Activated CD8-positive, alpha-beta memory T cell treated with anti-CD3 and anti-CD28 coated beads, Interleukin-2, amount 50 U/mL, for 1 hour (primary cell): ENCODE measurements around the gene GALNT12.

Experiments used
- DNase-seq: peaks from one replicate; pipeline ENCODE4 v3.0.0-alpha.2; 2020; ENCODE audit errors: extremely low read depth

The GALNT12 gene

DNA sequence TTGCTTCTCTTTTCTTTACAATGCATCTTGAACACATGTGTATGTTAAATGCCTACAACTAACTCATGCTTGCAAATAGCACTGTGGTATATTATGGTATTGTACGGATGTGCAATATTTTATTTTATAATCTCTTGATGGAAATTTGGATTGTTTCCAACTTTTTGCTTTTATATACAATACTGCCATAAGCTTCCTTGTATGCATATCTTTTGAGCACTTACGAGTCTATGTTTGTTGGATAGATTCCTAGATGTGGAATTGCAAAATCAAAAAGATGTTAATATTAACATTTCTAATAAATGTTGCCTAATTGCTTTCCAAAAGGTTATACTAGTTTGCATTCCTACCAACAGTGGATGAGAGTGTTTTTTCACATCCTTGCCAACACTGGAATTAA is 3.4 kb upstream of the GALNT12 start:
- no peak for DNase-seq

DNA sequence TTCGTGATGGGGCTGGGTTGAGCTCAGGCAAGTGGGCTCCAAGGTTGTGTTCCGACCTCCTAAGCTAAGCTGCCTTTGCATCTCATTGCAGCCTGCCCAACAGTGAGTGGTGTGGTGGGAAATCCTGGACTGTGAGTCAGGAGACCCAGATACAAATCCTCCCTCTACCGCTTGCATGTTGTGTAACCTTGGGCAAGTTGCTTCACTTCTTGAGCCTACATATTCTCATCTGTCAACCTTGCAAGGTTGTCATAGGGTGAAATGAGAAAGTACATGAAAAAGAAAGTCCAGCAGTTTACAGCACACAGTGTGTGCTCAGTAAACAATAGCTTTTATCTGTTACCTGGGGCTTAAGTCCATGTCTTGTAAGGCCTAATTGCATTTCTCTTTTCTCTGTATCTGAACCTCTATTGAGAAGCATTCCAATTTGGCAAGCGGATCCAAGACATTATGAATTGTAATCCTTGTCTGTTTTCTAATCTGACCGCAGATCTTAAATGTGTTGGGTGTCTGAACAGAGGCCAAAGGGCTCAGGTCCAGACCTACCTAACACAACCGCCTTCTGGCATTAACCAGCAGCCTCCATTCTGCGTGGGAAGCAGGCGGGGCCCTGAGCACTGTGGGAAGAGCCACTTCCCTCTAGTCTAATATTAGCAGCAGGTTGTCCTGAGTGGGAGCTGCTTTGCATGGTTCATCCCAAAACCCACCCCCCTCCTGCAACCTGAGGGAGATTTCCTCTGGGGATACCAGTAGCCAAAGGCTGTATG is 1.8 kb upstream of the GALNT12 start:
- no peak for DNase-seq

DNA sequence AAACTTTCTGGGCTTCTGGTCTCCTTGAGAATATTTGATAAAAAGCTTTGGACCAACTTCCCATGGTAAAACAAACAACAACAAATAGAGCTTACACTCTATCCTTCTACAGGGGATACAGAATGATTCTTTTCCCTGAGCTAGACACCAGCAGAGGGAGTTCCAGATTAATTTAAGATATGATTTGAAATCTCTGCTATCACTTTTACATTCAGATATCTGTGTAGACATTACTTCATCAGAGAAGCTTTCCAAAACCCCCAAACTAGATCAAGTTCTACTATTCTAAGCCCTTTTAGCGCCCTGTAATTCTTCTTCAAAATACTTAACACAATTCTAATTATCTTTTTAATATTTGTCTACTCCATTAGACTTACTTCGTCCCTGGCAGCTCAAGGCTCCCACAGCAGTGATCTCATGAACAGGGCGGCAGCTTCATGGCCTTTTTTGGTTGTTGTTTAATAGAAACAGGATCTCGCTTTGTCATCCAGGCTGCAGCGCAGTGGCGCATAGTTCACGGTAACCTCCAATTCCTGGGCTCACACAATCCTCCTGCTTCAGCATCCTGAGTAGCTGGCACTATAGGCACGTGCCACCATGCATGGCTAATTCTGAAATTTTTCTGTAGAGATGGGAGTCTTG is 955 bp upstream of the GALNT12 start:
- DNase-seq = no peak

DNA sequence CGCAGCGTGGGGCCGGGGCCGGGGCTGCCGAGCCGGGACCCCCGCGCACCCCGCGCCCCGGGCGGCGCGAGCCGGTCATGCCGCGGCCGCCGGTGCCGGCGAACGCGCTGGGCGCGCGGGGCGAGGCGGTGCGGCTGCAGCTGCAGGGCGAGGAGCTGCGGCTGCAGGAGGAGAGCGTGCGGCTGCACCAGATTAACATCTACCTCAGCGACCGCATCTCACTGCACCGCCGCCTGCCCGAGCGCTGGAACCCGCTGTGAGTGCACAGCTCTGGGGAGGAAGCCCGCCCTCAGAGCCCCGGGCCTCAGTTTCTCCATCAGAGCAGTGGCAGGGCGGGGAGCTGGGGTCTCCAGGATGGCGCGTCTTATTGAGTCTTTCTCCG is 335 bp downstream of the GALNT12 start:
- no peak for DNase-seq

DNA sequence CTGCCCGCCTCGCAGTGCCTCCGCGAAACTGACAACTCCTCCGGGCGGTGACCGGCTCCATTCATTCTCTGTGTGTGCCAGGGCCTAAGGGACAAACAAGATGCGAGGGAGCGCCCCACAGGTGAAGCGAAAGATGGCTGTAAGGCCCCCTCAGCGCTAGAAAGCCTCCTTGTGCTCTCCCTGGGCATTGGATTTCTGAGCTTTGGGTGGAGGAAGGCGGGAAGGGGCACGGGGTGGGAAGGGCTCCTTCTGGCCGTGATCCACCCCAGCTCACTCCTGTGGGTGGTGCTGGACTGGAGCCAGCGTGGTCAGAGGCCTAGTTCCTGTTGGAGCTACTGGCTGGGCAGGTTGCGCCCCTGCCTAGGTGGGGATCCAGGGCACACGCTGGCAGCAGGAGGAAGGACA is 943 bp downstream of the GALNT12 start:
- DNase-seq = no peak

DNA sequence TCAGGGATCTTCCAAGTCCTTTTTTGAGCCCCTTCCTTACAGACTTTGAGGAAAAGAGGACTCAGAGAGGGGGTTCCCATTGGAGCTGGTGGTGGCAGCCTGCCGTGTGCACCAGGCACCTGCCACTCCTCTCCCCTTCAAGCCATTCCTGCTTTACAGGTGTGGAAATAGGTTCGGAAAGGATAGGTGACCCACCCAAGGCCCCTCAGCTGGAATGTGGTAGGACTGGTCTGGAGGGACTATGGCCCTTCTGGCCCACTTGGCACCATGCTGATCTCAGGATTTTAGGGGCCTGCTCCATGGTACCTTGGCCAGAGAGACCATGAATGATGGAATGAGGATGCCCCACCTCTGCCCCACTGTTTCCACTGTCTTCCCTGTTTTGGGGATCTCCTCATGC is 1.4 kb downstream of the GALNT12 start:
- DNase-seq = no peak

DNA sequence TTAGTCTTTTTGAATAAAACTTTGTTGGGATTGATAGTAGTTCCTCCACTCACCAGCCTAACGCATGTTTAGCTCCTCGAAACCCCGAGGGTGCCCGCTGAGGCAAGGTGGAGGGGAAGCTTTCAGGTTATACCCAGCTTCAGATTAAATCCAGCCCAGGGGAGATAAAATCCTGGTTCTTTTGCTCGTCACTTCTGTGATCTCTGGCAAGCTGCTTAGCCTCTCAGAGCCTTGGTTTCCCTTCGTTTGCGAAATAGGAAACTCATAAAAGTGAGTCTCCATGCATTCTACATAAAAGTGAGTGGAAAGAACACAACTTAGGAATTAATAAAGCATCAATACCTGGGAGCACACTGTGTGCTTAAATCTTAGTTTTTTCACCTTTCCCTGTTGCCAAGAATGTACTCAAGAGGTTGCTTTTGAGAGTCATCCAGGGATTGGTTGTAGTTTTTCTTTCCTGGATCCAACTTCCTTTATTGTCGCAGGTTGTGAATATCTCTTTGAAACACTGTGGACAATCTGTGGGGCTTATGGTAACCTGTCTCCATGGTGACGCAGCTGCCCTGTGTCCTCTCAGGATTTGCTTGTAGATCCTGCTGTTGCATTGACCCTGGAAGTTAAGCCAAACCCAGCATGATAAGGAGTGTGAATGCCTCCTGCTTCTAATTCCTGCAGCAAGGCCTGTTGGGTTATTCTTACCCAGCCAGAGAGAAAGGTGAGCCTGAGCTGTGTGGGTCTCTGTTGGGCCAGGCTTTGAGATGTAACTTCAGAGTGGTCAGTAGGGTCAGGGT is 2.0 kb downstream of the GALNT12 start:
- no peak for DNase-seq

DNA sequence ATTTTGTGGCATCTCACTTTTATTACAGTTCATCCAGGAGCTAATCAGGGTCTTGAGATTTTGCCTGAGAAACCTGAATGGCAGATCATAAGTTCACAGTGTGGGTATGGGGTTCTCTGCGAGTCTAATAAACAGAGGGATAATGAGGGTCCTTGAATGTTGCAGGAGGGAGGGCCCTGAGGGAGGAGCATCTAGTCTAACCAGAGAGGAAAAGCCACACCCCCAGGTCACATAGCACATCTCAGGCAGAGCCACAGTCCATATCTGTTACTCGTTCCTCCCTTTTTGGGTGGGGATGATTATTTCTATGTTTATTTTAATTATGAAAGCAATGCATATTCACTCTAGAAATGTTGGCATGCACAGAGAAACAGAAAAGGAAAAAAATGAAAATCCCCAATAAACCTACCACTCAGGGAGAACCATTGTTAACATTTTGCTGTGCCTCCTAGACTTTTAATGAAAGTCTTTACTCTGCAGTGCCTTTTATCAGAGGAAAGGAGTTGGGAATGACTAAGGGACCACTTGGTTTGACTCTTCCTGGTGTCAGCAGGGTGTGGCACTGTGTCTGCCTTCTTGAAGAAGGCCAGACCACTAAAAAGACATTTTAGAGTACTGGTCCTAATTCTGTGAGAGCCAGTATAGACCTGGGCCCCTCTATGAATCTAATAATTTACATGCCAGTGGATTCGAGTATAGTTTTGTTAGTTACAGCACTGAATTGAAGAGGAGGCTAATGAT is 2.8 kb downstream of the GALNT12 start:
- no peak for DNase-seq

DNA sequence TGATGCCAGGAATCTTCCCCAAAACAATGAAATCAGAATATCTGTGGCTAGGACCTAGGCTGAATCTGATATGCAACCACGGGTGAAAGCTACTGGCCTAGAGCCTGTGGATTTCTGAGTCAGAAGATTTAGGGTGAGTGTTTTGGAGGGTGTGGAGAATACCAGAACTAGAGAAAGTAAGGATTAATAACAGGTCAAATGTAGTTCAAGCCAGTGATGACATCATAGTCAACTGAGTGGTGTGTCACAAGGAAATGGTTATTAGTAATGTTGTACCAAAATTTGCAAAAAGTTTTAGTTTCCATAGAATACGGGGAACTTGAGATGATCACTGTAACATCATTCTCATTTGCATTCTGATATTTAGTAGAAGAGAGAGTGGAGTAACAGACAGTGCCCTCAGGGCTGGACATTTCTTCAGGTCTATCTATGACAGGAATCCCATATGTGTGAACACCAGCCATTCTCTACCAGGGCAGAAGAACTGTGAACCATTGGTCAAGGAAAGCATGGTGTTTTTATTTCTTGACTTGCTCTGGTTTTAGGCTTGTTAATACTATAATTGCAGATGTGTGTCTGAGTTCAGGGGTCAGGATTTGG is 3.7 kb downstream of the GALNT12 start:
- DNase-seq = no peak

DNA sequence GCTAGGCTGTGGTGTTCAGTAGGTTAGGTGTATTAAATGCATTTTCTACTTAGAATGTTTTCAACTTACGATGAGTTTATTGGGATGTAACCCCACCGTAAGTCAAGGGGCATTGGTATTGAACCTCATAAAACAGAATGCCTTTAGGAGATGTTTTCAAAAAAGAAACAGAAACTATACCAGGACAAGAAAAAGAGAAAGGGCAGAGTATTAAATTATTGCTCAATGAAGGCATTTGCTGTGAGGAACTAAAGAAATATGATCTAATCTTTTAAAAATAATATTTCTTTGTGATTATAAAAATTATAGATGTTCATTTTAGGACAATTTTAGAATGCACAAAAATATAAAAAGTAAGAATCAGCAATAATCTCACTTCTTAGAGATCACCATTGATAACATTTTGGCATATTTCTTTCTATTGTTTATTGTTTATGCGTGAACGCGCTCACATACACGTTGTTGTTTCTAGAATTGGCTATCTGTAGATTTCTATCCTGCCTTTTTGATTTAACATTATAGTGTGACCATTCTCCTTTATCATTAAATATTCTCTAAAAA is 8.0 kb downstream of the GALNT12 start:
- no peak for DNase-seq

DNA sequence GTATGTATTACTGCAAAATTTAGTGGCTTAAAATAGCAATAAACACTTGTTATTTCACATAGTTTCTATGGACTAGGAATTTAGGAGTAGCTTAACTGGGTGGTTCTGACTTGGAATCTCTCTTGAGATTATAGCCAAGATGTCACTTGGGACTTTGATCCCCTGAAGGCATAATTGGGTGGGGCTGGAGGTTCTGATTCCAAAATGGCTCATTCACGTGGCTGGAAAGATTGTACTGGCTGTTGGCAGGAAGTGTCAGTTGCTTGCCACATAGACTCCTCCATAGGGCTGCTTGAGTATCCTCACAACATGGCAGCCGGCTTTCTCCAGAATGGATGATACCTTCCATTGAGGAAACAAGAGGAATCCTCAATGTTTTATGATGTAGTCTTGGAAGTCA is 11.3 kb downstream of the GALNT12 start:
- DNase-seq = no peak

DNA sequence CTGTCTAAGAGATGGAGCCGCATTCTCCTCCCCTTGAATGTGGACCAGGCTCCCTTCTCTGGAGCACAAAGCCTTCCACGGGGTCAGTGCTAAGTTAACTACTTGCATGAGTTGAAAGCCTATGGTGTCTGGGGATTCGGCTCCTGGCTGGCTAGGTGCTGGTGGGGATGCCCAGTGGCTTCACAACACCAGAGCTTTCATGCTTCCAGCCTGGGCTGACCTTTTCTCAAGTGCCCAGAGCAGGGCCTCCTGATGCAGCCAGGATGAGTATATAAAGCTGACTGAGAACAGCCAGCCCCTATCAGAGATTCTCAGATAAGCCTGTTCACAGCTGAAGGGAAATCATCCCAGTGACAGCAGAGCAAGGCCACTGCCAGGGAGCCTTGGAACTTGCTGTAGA is 11.8 kb downstream of the GALNT12 start:
- no peak for DNase-seq

DNA sequence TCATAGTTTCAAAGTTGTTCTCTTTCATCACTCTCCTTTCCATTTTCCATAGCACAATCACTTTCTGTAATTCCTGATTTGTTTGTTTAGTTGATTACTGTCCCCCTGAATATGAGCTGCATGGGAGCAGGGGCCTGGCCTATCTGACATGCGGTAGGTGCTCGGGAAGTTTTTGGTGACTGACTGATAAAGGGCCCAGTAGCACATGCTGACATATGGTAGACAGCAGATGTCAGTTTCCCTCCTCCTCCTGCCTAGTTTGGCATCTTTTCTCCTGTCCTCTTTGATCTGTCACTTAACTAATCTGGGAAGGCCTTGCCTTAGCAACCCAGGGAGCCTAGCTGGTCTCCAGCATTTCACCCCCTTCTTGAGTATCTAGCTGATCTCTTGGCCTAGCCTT is 14.4 kb downstream of the GALNT12 start:
- no peak for DNase-seq

DNA sequence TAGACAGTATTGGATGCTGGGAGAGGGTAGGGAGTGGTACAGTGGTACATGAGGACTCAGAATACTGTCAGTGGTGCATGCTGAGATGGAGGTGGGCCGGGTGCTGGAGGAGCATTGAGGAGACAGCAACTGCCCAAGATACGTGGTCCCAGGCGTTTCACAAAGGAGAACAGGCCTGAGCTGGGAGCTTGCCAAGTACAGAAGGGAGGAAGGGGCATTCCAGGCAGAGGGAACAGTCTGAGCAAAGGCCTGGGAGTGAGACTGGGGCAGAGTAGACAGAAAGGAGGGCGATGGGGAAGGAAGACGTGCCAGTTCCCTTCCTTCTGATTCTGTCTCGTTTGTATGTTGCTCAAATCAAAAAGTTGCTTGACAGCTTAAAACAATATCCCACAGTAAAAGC is 15.2 kb downstream of the GALNT12 start:
- DNase-seq = no peak

DNA sequence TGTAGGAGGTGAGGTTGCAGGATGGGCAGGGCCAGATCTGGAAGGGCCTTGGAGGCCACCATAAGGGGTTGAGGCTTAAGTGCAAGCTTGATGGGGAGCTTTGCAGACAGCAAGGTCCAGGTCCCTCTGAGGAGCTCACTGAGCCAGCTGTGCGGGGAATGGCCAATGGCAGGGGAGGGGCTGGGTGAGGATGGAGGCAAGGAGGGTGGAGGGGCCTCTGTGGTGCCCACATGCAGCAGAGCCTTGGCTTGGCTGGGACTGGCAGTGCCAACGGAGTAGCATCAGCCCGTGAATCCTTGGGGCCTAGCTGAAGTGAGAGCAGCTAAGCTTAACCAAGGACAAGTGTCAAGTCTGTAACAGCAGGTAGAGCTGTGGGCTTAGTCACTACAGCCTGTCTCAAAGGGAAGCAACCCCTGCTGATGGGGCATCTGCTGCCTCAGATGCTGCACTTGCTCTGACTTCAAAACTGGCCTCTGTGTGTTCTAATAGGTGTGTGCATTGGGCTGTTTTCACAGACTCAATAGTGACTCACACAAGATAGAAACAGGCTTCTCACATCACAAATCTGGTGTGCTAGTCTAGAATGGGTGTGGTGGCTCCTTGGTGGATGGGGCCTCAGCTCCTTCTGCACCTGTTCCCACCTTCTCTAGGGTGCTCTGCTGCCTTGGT is 16.3 kb downstream of the GALNT12 start:
- DNase-seq = no peak

DNA sequence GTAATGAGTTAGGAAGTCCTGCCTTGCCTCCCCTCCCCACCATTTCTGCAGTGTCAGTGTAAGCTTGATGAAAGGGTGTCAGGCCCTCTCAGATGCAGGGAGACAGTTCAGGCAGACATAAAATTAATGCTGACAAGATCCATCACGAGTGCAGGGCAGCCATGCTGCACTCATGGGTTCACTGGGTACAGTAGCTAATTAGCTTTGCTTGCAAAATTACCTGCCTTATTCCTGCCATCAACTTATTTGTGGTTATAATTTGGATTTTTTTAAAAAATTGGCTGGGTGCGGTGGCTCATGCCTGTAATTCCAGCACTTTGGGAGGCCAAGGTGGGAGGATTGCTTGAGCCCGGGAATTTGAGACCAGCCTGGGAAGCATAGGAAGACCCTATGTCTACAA is 17.9 kb downstream of the GALNT12 start:
- no peak for DNase-seq

DNA sequence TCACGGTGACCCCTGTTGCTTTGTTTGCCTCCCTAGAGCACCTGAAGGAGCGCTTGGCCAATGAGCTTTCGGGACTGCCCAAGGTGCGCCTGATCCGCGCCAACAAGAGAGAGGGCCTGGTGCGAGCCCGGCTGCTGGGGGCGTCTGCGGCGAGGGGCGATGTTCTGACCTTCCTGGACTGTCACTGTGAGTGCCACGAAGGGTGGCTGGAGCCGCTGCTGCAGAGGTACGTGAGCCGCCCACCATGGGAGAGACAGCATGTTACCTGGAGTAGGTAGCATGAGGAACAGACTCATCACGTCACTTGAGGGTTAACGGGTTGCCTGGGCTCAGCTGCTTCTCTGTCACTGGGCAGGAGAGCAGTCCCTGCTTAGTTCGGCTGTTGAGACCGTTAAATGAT is 19.2 kb downstream of the GALNT12 start:
- DNase-seq = no peak

DNA sequence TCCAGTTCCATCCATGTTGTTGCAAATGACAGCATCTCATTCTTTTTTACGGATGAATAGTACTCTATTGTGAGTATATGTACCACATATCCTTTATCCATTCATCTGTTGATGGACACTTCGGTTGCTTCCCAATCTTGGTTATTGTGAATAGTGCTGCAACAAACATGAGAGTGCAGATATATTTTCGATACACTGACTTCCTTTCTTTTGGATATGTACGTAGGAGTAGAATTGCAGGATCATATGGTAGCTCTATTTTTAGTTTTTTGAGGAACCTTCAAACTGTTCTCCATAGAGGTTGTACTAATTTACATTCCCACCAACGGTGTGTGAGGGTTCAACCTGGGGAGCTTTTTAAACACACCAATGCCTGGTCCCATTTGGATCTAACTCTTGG is 22.3 kb downstream of the GALNT12 start:
- DNase-seq = no peak

DNA sequence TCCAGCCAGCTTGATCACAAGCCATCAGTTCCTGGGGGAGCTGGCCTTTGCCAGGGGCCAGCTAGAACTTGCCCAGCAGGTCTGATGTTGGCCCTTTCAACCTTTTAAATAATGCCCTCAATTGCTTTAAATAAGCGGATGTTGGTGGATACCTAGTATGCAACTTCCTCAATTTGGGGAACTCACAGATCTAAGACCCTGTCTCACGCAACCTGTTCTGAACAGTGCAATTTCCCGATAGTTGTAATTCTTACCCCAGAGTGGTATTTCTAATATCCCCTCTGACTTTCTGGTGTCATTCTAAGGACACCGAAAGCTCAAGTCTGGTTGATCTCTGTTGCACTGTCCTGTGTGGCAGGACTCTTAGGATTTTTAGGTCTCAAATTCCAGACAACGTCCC is 23.1 kb downstream of the GALNT12 start:
- DNase-seq = no peak

DNA sequence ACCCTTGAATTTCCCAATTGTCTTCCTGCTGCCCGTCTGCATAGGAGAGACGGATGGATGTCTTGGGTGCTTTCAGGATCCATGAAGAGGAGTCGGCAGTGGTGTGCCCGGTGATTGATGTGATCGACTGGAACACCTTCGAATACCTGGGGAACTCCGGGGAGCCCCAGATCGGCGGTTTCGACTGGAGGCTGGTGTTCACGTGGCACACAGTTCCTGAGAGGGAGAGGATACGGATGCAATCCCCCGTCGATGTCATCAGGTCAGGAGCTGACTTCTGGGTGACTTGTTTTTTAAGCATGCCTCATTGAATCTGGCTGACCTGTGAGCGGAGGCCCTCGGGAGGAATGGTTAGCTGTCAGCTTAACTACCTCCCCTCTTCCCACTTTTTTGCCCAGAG is 24.2 kb downstream of the GALNT12 start:
- DNase-seq = no peak

DNA sequence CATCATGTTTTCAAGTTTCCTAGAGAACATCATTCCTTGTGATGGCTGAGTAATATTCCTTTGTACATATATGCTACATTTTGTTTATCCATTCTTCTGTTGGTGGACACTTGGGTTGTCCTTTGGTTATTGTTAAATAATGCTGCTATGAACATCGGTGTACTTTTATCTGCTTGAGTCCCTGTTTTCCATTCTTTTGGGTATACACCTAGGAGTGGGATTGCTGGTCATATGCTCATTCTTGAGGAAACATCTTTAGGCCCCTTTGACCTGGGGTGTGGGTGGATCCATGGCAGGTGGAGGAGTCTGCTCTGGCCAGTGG is 25.3 kb downstream of the GALNT12 start:
- no peak for DNase-seq
